ENCODE measurements around the gene ZYX.
"Not testable (repeated sequence)": the region's sequence is repeated elsewhere in the genome, so short reads cannot be mapped to it uniquely, and the experiment has no call there.

ZYX gene

DNA sequence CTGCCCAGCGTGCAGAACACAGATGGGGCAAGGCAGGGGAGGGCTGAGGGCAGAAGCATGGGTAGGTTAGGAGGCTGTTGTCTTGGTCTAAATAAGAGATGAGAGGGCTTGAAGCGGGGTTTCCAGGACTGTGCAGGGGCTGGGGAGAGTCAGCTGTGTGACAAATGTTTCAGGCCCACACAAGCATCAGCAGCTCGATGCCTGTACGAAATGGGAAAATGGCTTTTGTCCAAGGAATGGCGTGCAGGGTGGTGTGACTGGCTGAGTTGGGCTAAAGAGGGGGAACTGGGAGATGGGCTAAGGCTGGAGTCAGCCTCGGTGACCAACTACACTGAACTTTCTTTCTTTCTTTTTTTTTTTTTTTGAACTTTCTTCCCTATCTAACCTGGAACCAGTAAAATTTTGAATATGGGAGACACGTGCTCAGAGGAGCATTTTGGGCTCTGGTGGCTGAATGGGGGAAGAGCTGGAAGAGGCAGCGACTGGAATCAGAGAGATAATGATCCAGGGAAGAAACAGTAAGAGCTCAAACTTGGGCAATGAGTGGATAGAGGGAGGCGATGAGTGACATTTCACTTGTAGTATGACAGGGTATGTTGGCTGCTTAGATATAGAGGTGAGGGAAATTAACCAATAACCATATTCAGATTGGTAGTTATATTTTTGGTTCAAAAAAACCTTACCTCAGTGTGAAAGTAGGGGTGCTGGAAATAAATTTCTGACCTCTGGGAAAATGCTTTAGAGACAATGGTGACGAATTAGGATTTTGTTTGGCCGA, 37.7 kb downstream of the ZYX start:
- DNase-seq: no peak

DNA sequence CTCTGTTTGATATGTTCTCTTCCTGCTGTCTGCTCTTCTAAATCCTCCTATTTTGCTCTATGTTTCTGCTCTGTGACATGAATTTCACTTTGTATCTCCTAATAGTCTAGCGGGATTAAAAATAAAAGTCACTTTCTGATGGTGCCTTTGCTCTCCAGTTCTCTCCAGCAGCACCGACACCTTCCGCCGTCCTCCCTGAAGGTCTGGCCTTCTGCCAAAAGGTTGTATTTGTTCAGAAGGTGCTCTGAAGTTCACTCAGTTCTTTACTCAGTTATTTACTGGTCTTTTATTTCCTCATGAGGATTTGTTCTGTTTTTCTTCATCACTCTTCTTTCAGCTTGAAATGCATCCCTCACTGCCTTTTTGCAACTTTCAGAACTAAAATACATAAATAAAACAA, 38.7 kb downstream of the ZYX start:
- DNase-seq: no peak

DNA sequence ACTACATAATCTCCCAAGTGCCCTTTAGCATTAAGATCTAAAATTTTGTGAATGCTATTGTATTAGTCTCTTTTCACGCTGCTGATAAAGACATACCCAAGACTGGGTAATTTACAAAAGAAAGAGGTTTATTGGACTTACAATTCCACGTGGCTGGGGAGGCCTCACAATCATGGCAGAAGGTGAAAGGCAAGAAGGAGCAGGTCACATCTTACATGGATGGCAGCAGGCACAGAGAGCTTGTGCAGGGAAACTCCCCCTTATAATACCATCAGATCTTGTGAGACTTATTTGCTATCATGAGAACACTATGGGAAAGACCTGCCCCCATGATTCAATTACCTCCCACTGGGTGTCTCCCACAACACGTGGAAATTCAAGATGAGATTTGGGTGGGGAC, 39.5 kb downstream of the ZYX start:
- not testable (repeated sequence) for DNase-seq

DNA sequence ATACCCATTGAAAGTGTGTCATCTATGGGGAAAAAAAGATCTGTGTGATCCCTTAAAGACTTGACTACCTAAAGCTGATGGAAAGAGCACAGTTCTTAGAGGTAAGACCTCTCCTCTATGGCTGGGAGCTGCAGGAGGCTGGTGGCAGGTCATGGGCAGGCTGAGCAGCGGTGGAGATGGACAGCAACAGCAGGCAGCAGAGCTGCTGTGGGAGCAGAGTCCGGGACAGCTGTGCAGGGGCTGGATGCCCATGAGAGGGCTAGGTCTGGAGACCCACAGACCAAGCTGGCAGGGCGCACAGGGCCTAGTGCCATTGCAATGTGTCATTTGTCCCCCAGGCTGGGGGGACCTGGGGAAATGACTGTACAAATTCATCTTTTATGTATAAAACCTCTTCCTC, 40.9 kb downstream of the ZYX start:
- DNase-seq: no peak

DNA sequence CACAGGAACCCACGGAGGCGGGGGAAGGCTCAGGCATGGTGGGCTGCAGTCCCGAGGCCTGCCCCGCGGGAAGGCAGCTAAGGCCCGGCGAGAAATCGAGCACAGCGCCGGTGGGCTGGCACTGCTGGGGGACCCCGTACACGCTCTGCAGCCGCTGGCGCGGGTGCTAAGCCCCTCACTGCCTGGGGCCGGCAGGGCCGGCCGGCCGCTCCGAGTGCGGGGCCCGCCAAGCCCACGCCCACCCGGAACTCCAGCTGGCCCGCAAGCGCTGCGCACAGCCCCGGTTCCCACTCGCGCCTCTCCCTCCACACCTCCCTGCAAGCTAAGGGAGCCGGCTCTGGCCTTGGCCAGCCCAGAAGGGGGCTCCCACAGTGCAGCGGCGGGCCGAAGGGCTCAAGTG, 43.3 kb downstream of the ZYX start:
- DNase-seq: not testable (repeated sequence)

DNA sequence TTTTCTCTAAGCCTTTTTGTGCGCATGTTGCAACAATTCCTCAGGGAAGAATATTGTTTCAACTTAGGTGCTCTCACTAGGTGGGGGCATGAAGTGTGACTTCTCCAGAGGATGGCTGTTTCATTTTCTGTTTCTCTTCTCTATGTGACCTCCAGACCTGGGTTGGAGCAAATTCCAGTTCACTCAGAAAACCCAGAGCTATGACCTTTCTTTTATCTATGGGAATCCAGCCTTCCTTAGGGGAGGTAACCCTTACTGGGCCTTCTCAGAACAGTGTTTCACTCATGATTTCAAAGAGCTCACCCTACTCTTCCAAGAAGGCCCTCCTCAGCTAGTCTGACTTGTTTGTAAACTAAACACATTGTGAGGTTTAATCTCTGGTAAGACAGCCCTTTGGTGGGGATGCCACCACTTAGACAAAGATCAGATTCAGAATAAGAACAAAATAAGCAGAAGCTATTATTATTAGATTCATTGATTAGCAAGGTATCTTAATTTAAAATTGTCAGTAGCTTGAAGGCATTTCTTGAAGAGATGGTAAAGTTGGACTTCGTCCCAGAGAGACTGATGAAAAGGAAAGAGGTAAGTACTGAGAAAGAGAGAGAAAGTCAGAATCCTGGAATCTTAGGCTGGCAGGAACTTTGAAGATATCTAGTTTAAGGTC, 45.5 kb downstream of the ZYX start:
- DNase-seq: no peak

DNA sequence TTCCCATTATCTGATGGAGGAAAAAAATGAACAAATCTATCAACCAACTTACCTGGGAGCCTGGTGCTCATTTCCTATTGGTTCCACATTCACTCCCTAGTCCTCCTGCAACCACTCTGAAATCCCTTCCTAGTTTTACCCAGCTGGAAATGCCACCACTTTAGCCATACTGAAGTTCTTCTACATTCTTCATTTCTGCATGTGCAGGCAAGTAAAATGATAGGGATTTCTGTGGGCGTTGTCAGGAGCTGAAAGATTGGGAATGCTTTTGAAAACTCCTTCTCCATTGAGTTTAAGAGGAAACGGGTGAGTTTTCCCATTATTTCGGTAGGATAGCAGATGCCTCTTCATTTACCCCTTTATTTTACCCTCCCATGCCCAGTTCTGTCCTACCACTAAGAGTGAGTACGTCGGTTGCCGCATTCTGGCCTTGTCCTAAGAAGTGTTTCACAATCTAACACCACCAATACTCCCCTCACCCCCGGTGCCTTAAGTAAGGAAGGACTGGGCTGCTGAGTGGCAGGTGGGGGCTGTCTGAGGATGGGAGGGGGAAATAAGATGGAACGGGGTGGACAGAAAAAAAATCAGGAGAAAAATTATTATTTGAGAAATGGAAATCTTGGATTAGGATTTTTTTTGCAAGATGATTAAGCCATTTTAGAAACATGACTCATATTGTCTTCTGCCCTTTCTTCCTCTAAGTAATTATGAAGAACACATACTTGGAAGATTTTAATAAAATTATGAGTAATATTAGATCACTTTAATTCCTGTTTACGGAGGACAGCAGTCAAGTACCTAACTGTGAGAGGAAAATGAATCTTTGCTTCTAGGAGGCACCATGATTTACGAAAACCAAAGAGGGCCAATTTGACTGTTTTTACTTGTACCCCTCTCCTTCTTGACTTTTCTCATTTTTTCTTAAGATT, 48.9 kb downstream of the ZYX start:
- DNase-seq: peak in 3 of 4 experiments; percentile 39 to 43 (median 40)

DNA sequence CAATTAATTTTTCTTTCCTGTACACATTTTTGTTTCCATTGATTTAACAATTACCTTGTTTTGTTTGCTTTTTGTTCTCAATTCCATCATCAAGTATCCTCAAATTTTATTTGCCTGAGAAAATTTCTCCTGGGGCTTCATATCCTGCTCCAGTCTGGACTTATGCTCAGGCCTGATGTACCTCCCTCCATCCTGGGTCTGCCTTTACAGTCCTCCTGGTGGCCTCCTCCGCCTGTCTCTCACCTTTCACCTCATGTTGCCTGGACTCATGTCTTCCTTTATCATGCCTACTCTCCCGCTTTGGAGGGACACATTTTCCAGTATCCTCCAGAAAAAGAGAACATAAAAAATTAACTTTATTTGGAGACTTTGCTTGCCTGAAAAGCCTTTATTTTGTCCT, 50.0 kb downstream of the ZYX start:
- no peak for DNase-seq

DNA sequence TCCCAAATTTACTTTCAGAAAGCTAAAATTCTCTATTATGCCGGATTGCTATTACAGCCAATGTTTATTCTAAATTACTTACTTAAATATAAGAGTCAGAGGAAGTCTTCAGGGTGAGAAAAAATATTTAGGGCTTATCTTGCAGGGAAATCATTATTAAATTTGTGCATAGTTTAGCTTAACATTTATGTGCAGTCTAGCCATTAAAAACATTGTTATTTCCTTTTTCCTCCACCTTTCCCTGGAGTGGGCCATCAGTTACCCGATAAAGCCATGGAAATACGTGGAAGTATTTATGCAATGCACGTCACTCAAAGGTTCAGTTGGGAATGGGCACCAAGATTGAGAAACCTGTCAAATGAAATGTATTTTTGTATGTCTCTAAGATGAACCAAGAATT, 52.6 kb downstream of the ZYX start:
- no peak for DNase-seq

DNA sequence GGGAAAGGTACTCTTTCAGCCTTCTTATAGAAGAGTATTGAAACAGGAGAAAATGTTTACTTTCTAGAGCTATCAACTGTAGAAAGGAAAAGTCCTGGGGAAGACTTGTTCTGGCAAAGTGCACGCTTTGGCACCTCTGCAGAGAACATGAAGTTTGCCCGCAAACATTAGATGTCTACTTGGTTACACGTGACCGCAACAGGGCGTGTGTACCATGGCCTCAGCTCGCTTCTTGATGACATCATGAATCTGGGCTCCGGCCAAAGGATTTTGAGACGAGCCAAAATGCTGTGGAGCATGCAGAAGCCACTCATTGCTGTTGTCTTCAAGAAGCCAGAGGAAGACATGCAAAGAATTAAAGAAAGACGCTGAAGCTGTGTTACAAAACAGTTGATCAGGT, 53.5 kb downstream of the ZYX start:
- DNase-seq: no peak

DNA sequence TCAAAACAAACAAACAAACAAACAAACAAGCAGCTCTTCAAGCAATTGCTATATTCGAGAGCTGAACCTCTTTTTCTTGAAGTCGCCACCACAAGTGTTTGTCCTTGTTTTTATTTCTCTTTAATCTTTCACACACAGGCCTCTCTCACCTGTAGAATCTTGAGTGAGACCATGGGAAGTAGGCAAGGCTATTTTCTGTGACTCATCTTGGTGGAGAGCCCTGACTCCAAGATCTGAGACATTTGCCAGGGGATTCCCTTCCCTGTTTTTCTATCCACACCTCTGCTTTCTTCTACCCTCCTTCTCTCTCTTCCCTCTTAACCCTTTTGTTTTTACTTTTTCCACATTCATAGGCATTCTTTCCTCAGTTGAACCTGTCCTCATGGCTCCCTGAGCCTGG, 54.1 kb downstream of the ZYX start:
- DNase-seq: no peak

DNA sequence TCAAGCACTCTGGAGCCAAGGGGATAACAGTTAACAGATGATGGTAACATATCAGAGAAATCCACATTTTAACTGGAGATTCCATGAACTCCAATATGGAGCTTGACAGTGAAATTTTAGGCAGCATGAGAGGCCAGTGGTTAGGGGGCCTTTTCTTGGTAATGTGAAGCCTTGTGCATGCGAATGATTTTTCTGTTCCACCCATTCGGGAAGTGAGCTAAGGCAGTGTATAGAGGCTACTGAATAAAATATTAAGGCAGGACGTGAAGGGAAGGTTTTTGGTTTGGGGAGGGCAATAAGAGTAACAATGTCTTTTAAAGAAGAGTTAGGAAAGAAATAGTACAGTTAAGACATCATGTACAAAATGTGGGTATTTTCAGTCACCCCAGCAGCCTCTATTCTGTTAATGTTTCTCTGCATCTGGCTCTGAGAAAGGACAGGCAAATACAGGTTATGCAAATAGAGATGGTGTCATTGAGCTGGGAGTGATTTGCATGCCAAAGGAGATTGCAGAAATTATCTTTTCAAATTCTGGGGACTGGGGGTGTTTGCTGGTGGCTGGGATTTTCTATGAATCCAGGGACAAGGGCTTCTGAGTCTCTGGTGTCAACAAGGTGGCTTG, 55.3 kb downstream of the ZYX start:
- DNase-seq: no peak

DNA sequence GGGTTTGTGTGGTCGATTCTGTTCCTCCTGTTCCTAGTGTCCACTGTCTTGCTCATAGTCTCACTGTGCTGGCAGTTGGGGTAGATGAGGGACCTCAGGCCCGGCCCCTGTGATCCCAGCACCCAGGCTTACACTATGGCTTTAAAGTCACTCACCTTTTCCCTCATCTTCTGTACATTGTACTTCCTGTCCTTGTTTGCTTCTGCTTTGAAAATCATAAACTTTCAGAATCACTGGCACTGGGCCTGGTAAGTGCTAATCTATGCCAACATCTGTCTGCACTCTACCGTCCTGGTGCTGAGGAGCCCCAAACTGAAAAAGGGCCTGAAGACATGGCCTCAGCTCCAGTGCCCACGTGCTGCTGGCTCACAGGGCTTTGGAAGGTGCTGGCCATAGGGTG, 56.4 kb downstream of the ZYX start:
- no peak for DNase-seq

DNA sequence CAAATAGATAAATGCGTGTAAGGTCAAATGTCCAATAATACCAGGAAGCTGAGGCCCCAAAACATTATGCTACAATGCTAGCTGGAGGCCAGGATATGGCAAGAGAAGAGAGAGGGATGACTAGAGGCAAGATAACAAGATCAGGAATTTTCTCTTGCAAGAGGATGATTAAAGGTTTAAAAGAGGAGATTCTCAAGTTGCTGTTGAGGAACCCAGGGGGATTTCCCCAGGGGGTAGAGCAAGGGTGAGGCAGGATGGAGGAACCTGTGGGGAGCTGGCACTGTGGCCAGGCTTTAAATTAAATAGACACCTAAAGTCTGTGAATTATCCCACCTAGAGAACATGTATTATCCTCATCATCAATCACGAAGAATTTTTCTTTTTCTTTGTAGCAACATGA, 58.7 kb downstream of the ZYX start:
- DNase-seq: no peak

Measured in suppressor macrophage (primary cell).